NCI-H1105 (cell line): Measurements from ENCODE around the gene CYP2C8.
"Not testable (repeated sequence)": the region's sequence is repeated elsewhere in the genome, so short reads cannot be mapped to it uniquely, and the experiment has no call there.

Experiments used
- DNase-seq: peaks from one replicate; lab custom pipeline; 2025; lab: John Stamatoyannopoulos, UW

Gene CYP2C8

DNA sequence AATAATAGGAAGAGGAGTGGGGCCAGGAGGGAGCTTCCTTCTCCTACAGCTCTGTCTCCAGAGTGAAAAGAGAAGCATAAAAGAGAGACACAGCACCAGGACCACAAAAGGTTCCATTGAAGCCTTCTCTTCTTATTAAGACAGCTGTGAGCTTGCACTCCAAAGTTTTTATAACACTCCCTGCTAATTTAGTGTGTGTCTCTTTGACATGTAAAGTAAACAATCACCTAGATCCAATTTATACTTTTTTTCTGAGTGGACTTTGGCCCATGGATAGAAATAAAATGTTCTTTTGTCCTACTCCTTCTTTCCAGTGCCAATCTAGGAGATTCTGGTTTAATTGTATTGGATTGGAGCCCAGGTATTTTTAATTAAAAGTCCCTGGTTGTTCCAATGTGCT, at the start of gene CYP2C8:
TSS of gene CYP2C8 (minus strand) at position 212 of the 400 bp plus-strand sequence. CDS start at position 117, 95 bp downstream.
- DNase-seq: no peak

DNA sequence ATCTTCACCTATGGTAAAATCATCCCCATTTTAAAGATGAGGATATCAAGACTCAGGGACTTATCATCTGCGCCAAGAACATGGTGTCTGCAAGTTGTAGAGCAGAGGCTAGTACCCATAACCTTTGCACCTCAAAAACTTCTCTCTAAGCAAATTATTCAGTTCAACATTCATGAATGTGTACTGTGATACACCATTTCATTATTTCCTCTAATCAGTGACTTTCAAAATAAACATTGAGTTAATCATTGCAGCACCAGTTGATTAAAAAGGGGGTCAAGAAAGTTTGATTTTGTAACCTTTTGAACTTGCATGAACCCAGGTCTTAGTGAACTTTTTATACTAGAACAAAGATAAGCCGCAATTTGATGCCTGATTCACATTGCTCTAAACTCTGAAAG, 47.6 kb upstream of the CYP2C8 start:
- no peak for DNase-seq

DNA sequence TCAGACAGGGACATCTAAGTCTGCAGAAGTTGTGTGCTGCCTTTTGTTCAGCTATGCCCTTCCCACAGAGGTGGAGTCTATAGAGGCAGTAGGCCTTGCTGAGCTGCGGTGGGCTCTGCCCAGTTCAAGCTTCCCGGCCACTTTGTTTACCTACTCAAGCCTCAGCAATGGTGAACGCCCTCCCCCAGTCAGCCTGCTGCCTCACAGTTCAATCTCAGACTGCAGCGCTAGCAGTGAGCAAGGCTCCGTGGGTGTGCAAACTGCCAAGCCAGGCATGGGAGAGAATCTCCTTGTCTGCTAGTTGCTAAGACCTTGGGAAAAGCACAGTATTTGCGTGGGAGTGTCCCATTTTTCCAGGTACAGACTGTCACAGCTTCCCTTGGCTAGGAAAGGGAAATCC, 41.5 kb upstream of the CYP2C8 start:
- not testable (repeated sequence) for DNase-seq

DNA sequence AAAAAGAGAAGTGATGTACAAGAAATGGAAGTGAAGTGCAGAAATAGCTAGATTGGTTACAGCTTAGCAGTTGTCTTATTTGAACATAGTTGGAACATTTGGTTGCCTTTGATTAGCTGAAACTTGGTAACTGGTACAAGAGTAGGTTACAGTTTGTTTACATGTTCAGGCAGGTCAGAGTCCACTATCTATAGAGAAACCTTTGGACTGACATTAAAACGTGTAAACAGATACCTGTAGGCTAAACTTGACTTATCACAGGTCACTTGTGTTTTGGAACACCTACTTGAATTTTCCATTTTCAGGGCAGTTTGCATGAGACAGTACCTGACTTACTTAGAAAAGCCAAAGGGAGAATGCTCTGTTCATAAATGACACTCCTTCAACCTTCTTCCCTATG, 28.5 kb upstream of the CYP2C8 start:
- no peak for DNase-seq

DNA sequence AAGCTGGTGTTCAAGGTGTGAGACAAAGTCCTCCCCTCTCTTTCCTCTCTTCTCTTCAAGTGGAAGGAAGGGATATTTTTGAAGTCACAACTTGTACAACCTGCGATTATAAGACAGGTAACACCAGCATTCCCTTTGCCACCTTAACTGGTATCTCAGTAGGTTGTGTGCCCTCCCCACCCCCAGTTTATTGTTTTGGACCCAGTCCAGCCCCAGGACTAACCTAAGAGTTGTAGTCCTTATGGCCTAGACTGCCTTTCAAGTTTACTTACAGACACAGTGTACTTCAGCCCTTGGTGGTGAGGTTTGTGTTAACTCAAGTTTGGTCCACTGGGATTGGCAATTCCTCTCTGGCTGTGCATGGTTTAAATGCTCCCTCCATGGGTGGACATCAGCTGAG, 26.8 kb upstream of the CYP2C8 start:
- DNase-seq: no peak

DNA sequence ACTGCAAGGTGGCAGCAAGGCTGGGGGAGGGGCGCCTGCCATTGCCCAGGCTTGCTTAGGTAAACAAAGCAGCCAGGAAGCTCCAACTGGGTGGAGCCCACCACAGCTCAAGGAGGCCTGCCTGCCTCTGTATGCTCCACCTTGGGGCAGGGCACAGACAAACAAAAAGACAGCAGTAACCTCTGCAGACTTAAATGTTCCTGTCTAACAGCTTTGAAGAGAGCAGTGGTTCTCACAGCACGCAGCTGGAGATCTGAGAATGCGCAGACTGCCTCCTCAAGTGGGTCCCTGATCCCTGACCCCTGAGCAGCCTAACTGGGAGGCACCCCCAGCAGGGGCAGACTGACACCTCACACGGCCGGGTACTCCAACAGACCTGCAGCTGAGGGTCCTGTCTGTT, 10.3 kb upstream of the CYP2C8 start:
- not testable (repeated sequence) for DNase-seq

DNA sequence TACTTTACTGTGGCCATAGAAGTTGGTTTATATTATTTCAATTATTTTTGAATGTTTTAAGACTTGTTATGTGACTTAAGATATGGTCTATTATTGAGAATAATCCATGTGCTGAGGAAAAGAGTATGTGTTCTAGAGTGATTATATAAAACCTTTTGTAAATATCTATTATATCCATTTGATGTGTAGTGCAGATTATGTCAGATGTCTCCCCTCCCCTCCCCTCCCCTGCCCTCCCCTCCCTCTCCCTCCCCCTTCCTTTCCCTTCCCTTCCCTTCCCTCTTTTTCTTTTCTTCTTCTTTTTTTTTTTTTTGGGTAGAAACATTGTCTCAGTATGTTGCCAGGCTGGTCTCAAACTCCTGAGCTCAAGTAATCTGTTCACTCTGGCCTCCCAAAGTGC, 8.3 kb upstream of the CYP2C8 start:
- no peak for DNase-seq

DNA sequence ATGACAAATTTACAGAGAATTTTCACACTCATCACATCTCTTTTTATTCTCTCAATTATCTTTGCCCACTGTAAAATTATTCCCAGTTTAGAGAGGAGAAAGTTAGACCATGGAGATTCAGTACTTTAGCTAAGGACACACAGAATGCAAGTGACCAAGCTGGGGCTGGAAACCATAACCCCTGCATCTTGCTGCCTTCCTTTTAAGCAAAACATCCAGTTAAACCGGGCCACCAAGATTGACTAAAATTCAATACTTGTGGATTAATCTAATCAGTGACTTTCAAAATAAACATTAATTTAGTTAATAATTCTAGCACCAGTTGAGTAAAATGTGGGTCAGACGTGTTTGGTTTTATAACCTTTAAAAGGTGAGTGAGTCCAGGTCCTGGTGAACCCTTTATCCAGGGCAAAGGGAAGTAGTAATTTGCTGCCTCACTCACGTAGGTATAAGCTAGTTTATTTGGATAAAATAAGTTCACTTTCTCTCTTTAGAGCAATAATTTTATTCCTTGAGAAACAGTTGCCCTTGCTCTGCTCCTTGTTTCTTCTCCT, 1.9 kb upstream of the CYP2C8 start:
- no peak for DNase-seq

DNA sequence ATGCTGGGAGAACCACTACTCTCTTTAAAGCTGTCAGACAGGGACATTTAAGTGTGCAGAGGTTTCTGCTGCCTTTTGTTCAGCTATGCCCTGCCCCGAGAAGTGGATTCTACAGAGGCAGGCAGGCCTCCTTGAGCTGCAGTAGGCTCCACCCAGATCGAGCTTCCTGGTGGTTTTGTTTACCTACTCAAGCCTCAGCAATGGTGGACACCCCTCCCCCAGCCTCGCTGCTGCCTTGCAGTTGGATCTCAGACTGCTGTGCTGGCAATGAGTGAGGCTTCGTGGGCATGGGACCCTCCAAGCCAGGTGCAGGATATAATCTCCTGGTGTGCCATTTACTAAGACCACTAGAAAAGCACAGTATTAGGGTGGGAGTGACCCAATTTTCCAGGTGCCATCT, 5.2 kb downstream of the CYP2C8 start:
- not testable (repeated sequence) for DNase-seq

DNA sequence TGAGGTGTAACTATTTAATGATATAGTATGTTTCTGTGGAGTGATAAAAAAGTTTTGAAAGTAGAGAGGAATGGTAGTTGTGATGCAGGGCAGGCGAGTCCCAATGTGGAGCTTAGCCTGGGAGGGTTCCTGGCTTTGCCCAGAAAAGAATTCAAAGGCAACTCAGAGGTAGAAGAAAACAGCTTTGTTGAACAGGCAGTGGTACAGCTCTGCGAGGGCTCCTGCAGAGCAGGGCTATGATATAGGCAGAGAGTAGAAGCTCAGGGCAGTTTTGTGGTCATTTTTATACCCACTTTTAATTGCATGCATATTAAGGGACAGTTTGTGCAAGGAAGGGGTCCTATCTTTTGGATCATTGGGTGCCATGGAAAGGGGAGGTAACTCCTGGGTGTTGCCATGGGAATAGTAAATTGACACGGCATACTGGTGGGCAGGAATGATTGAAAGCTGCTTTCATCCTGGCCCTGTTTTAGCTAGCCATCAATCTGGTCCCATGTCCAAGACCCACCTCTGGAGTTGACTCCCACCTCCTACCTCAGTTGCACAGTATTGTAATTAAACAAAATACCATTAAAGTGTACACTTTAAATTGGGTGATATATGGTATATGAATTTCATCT, 12.4 kb downstream of the CYP2C8 start:
- no peak for DNase-seq

DNA sequence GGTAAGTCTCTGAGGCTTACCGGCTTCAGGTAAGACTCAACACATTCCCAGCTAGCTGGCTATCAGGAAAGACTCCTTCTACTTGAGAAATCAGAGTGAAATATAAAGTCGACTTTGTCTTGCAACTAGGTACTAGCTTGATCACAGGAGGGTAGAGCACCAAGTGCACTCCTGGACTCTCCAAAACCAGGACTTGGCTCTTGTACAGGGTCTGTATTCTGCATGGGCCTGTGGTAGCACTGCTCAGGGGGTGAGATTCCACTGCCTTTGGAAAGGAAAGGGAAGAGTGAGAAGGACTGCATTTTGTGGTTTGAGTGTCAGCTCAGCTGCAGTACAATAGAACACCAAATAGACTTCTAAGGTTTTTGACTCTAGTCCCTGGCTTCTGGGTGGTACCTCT, 19.4 kb downstream of the CYP2C8 start:
- DNase-seq: no peak

DNA sequence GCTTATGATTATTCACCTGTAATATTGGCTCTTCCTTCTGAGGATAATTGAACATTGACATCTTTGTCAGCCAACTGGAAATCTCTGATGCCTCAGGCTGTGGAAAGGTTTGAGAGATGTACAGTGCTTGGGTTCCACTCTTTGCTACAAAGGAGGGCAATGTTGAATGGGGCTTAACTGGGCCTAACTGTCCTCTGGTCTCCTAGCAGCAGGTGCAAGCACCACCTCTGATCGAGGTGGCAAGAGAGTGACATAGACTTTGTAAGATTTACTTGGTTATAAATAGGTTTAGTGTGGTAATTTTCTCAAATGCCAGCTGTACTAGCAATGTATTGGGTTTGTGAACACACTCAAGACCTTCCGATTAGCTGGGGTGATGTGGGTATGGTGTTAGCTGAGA, 21.1 kb downstream of the CYP2C8 start:
- DNase-seq: no peak

DNA sequence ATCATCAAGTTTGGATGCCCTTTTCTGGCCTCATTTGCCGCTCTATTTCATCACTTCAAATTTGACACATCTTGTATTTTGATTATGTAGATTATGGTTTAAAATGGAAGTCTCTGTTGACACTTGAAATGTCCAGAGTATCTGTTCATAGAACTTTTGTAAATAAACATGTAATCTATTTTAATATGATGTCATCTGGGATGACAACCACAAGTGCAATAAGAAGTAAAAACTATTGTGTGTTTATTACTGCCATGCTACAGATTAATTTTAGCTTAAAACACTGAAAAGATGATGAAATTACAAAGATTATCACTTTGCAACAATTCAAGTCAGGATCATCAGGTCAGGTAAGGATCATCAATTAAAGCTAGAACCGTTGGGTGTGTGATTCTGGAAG, 30.0 kb downstream of the CYP2C8 start:
- no peak for DNase-seq

DNA sequence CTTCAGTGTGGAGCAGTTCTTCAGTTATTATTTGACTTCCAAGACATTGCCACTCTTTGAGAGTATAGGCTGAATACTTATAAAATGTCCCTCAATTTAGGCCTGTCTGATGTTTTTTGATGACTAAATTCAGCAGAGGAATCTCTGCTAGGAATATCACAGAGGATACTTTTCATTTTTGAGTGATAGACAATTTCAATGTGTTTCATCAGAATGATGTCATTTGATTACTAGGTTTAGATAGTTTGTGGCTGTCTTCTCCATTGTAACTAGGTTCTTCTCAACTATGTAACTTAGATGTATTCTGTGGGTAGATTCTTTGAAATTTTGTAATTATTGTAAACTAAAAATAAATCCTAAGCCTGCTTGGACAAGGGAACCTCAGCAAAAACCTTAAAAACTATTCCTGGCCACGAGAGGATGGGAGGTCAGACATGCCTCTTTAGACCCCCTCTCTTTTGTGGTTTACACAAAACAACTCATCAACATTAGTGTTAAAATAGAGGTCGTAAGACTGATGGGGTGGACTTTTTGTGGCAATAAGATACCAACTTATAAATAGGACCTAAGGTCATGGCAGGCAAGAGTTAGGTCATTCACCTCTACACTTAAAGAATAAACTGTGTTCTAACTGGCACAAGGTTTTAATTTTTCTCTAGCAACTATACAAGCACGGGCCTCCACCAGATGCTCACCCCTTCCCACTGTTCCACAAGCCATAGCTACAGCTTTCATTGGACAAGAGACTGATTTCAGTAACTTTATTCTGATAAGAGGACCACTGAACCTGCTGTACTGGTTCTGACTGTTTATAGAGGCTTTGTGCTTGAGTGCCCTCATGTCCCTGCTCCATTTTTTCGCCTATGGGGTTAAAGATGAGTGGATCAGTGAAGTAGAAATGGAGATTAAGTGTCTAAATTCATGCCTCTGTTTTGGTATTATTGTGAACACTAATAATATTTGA, 33.7 kb downstream of the CYP2C8 start:
- no peak for DNase-seq

DNA sequence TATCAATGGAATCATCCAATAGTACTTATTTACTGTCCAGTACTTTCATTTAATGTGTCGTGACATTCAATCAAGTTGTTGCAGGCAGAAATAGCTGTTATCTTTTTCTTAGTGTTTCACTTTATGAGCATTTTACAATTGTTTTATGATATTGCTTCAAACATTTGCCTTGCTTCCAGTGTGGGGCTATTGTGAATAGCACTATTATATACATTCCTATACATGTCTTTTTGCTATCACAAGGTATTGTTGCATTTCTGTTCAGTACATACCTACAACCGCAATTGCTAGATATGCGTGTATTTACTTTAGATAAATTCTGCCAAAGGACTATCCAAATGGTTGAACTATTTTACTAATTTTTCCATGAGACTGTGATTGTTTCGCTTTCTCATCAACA, 34.9 kb downstream of the CYP2C8 start:
- DNase-seq: no peak

DNA sequence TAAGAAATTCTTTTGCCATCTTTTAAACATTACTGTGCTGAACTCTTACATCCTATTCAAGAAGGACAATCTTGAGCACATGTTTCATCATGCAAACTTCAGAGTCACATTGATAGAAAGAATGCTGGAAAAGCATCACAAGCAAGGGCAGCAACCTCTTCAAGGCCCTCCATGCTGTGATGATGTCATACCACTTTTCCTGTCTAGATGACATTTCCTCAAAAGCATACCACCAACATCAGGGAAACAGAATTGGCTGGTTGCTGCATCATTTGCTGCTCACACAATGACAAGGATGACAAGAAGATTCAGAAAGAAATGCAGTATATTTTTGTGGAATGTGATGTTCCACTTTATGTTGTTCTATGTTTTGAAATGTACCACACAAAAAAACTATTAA, 37.6 kb downstream of the CYP2C8 start:
- DNase-seq: no peak

DNA sequence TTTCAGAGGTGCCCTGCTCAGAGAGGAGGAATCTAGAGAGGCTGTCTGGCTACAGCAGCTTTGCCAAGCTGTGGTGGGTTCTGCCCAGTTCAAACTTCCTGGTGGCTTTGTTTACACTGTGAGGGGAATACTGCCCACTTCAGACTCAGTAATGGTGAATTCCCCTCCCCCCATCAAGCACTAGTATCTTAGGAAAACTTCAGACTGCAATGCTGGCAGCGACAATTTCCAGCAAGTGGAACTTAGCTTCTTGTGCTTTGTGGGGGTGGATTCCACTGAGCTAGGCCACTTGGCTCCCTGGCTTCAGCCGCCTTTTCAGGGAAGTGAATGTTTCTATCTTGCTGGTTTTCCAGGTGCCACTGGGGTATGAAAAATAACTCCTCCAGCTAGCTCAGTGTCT, 42.8 kb downstream of the CYP2C8 start:
- no peak for DNase-seq

DNA sequence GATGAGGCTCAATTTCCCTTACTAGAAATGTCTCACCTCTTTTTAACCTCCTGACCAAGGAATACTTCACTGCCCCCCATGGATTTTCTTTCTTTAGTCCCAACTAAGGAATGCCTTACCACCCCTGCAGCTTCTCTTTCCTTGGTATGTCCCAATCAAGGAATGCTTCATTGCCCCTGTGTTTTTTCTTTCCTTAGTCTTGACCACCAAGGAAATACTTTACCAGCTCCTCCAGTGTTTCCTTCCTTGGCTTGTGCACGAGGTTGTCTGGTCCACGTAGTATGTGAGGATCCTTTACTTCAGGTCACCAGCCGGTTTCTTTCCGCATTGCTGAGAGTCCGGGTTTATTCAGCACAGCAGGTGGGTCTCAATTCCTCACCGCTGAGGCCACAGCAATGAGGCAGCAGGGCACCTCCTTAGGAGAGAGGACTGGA, 71.5 kb downstream of the CYP2C8 start:
- no peak for DNase-seq

DNA sequence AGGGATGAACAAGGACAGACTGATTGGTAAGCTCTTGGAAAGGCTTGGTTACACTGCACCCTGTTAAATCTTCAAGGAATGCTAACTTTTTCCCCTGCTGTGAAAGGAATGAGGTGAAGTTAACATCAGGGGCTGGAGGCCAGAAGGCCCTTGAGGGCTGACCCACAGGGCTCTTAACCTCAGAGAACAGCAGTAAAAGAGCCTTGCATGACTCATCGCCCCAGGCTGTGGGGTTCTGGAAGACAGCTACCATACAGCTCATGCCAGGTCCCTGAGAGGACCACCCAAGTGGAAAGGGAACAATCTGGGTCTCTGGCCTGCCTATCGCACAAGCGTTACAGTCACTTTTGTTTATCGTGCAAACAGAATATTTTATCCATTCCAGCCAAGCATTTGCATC, 76.5 kb downstream of the CYP2C8 start:
- no peak for DNase-seq

DNA sequence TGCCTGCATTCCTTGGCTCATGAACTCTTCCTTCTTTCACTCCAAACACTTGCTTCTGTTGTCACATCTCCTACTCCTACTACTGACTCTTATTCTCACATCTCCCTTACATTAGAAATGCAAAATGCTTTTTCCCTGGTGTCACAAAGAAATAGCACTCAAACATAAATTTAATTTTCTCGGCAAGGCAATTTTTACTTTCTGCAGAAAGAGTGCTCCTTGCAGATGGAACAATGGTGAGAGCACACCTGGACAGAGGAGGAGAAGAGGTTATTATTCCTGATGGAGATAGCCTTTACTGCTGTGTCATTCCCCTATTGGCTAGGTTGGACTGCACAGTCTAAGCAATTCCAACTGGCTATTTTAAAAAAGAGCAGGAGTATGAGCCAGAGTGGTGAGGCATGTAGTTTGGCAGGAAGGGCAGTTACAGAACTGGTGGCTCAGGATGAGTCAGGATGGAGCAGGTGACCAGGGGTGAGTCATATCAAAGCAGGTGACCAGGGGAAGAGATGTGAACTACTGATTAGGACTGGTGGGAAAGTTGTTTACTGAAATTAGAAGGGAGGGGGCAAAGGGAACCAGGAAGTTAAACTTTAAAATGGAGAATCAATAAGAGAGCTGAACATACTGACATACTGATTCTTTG, 77.9 kb downstream of the CYP2C8 start:
- DNase-seq: no peak

DNA sequence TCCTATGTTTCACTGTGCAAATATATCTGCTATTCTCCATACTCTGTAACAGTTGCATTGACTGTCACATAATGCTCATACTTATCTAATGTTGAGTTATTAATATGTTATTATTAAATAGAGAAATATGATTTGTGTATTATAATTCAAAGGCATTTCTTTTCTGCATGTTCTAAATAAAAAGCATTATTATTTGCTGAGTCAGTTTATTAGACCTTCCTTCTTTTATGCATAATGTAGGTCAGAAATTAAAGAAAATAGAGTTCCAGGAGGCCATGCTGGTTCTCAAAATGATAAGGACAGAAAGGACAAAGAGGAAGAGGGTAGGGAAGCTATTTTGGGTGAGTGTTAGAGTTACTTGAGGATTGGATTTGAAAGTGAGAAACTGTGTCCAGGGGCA, 80.1 kb downstream of the CYP2C8 start:
- no peak for DNase-seq
